Measurements from ENCODE around the gene ARHGAP15. TPM values are rescaled to one million over a fixed set of nuclear protein-coding genes. Genes with fewer than 3 reads are reported as not detected.

The ARHGAP15 gene
- total RNA-seq, 1 donor from 2014 or later = 12.4 TPM

DNA sequence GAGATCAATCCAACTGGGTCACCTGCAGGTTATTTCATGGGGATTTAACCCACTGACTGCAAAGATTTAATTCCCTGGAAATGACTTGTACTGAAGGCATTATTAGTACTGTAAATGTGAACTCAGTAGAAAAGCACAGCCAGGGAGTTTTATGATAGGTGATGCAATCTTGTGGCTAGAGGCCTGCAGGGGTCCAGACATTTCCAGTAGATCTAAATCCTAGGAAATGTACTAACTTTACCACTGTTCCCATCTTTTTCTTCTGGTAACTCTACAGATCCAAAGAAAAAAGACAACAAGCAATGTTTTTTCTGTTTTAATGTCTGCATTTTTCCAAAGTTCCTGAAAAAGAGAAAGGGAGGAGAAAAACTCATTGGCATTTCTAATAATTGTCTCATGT, 500.1 kb downstream of the ARHGAP15 start:
- no peak for DNase-seq (ENCODE audit: low spot score)

DNA sequence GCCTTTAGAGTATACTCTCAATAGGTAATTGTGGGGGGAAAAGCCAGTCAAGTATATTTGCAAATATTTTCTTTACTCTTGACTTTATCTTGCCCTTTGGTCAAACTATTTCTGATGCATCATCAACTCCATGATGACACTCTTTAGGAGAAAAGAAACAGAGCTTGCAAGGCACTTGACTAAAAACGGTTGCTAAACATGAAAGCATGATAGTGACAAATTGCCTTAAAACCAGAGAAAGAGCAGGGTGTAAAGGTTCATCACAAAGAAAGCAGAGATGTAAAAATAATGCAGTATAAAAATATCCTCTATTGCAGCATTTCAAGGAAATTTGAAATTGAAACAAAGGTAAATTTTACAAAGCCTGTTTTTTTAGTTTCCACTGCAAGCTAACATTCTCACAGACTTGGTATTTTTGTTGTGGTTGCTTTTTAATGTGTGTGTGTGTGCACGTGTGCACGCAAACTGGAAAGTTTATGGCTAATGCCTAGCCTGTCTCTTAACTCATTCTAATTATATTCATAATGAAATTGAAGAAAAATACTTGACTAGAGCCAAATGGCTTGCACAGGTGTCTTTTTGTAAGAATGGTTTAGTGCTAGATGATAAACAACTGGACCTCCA, 503.6 kb downstream of the ARHGAP15 start:
- no peak for DNase-seq (ENCODE audit: low spot score)

DNA sequence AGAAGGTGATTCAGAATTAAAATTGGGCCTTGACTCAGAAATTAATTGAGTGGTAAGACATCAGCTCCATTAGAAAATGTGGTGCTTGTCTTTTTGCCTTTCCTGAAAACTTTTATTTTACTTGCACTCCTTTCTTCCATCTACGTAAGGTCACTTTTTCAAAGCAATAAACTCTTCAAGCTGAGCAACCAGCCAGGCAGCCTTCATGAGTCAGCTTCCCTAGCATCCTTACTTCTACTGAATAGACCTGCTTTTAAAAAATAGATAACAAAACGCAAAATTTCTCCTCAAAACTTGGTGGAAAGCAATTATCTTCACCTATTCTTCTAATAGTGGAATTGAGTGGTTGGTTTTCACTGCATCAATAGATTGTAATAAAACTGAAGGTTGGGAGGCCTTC, 504.2 kb downstream of the ARHGAP15 start:
- no peak for DNase-seq (ENCODE audit: low spot score)

DNA sequence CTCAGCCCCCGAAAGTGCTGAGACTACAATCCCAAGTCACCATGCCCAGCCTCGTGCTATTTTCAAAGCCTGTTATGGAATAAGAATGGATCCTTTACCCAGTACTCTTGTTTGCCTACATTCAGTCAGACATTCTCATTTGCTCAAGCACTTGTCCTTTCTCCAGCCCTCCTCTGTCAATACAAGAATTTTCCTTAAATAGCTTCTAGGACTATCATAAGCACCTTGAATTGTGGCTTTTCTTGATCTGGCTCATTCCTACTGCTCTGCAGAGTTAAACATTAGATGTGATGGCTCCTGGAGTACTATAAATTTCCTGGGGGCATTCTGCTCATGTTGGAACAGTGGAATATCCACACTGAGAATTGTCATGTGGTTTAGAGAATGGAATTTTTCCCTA, 506.1 kb downstream of the ARHGAP15 start:
- no peak for DNase-seq (ENCODE audit: low spot score)

DNA sequence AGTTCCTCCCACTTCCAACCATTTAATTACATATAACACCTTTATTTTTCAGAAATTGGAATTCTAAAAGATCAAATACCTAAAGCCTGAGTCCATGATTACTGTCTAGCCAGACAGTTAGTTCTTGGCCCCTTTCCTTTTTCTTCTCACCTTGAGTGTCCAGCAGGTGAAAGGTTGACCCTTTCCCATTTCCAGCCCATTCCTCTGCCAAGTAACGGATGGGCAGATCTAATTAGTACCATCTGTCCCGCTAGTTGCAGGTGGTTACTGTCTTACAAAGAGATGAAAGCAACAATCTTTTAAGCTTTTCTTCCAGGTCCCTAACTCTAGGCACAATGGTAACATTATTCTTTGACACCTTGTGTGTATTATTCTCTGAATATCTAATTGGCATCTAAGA, 506.7 kb downstream of the ARHGAP15 start:
- DNase-seq (ENCODE audit: low spot score) = no peak

DNA sequence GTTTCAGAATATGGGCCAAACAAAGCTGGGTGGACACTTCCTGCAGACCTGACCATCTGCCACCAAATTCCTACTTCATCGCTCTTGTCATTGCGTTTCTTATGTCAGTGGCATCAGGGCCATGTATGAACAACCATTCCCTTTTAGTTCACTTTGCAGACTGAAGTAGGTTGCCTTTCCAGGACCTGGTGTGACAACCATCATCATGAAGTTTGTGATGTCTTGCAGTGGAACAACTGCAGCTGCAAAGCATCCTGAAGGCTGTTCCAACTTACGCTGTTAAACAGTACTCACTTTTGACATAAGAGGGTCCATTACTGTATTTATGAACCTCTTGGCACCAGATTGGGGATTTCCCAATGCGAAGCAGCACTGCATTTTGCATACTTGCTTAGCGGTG, 511.6 kb downstream of the ARHGAP15 start:
- no peak for DNase-seq (ENCODE audit: low spot score)

DNA sequence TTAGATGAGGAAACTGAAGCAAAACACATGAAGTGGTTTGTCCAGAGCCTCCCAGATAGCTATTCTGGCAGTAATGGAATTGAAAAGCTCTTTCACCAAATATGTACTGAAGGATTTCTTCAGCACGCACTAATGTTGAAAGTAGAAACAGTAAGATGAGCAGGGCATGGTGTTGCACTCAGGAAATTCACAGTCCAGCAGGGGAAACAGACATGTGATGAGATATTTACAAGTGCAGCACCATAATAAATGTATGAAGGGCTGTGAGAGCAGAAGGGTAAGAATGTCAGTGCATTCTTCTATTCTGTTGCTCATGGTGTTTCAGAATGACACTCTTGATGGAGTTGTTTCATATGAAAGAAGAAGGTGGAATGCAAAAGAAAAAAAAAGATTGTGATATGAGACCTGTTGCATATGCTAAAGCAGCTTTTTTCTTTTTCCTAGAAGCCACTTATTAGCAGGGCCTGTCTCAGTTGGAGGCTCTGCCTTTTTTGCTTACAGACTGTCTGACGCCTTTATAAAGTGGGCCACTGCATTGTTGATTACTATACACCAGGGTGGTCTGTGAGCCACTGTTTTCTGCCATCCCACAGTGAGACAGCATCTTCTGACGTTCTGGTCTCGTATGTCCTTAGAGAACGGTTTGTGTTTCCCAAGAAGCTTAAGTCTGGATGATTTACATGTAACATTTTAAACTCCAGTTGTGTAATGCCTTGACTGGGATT, 516.9 kb downstream of the ARHGAP15 start:
- DNase-seq (ENCODE audit: low spot score) = no peak

DNA sequence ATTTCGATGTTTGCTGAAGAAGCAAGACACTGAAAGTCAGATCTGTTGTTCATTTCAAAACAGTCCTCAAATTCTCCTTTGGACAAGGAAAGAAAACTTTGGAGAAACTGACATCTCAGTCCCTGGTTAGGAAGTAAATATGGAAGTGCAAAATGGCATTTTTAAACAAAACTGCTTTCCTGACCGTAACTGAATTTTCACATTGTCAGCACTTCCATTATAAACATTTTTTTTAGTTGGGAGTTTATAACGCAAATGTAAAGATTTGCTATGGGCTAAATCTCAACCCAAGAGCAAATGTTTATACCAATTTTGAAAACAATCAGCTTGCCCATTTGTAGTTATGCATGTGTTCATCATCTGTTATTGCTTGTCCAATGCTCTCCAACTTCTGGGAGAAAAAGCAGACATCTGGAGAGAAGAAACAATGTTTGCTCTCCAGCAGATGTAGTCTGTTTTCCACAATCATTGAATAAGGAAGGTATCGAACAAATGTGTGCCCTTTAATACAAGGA, 520.1 kb downstream of the ARHGAP15 start:
- DNase-seq (ENCODE audit: low spot score) = no peak

DNA sequence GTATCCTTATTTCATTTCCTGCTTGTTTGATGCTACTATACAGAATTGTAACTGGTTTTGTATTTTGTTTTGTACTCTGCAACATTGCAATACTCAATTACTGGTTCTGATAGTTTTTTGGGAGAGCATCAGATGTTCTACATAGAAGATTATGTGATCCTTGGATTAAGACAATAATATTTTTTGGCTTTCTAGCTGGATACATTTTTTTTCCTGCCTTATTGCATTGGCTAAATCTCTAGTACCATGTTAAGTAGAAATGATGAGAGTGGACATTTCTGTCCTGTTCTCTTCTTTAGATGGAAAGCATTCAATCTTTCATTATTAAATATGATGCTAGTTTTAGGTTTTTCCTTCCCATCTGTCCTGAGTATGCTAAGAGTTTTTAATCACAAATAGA, 523.5 kb downstream of the ARHGAP15 start:
- DNase-seq (ENCODE audit: low spot score) = no peak

DNA sequence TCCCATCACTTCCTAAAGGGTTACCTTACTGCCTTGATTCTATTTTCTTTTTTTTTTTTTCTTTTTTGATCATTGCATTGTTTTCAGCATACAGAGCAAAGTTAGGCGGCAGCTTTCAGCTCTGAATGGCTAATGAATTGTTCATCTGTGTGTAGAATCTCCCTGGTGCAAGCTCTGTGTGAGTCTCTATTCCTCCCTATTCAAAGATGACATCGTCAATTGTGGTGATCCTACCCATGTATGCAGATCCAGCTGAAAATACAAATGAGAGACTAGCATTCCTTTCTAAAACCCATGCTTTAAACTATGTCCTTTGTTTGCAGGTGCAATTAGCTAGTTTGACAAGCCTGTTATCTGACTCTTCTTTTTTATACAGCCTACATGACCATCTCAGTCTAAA, 539.0 kb downstream of the ARHGAP15 start:
- no peak for DNase-seq (ENCODE audit: low spot score)

DNA sequence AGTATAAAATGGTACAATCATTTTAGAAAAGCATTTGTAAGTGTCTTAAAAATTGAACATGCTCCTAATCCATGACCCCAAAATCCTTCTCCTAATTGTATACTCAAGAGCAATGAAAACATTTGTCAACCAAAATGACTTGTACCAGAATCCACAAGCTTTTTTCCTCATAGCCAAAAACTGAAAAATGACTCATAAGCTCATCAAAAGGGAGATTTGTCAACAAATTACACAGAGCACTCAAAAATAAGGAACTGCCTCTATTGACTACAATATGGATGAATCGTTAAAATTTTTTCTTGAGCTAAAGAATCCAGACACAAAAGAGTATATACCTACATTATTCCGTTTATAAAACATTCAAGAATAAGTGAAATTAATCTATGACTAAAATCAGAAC, 544.8 kb downstream of the ARHGAP15 start:
- no peak for DNase-seq (ENCODE audit: low spot score)

DNA sequence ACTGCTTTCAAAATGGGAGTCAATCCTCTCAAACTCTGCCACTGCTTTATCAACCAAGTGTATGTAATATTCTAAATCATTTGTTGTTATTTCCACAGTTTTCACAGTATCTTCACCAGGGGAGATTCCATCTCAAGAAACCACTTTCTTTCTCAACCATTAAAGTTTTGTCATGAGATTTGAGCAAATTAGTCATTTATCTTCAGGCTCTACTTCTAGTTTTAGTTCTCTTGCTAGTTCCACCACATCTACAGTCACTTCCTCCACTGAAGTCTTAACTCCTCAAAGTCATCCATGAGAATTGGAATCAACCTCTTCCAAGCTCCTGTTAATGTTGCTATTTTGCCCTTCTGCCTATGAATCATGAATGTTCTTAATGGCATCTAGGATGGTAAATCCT, 545.8 kb downstream of the ARHGAP15 start:
- DNase-seq (ENCODE audit: low spot score) = no peak

DNA sequence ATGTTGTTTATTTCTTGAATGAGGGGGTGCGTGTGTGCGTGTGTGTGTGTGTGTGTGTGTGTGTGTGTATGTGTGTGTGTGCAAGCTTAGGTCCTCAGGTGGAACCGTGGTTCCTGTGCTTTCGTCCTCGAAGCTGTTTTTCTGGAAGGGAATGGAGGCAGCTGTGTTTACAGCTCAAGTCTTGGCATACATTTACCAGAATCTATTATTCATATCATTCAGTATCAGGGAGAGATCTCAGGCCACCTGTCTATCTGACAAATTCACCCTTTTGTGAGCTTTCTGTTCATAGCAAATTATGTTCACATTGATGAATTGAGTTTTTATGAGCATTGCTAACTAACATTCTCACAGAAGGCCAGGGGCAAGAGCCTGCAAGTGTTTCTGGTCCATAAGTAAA, 550.4 kb downstream of the ARHGAP15 start:
- DNase-seq (ENCODE audit: low spot score) = no peak

DNA sequence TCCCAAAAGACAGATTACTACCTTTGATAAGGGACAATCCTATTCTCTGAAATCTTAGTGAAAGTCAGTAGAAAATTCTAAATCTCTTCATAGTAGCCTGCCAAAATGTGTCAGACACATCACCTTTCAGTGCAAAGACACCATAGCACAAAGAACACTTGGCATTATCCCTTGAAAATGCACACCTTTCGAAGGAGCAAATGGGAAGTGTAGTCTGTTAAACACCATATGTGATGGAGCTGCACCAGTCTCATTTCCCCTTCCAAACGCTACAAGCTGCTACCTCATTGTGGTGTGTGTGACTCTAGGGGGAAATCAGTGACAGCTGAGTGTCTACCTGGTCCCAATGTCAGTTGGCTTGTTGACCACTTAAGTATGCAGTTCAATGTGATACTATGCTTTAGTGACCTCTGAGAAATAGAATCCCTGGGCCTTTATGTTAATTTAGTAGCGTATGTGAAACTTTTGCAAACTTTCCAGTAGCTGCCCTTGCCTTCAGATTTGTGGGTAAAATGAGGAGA, 551.7 kb downstream of the ARHGAP15 start:
- no peak for DNase-seq (ENCODE audit: low spot score)

DNA sequence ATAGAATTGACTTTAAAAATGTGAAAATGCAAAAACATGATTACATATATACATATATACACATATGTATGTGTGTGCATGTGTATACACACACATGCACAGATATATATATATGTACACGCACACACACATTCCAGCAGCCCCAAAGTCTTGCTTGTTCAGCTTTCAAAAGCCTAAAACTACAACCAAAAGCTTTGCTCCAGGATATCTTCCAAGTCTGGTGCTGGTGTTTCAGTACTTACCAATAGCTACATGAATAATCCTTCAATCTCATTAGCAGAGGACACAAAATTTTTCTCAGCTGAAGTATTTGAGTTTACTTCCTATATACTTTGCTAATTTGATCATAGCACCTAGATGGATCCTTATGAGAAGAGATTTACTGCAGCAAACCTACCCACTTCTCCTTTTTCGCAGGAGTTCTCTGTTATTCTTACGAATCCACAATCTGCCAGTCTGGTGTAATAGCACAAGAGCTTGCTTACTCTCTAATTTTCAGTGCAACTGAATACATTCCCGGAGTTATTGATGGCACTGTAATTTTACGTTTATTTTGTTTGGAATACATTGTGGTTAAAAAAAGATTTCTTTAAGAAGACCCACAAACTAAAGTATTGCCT, 553.3 kb downstream of the ARHGAP15 start:
- DNase-seq (ENCODE audit: low spot score) = no peak

DNA sequence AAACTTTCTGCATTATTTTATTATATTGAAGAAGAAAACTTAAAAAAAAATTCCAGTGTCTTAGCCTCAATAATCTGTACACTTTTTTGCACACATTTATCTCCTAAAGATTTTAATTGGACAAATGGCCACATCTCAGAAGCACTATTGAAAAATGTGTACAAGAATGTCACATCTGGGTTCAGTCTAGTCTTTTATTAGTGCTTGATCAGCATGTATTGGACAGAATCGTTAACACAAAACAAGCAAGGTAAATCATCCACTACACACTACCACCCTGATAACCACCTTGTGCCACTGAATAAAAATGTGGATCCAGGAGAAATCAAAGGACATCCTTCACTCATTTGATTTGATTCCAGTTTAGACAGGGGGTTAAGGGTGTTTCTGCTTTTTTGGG, 554.8 kb downstream of the ARHGAP15 start:
- DNase-seq (ENCODE audit: low spot score) = no peak

DNA sequence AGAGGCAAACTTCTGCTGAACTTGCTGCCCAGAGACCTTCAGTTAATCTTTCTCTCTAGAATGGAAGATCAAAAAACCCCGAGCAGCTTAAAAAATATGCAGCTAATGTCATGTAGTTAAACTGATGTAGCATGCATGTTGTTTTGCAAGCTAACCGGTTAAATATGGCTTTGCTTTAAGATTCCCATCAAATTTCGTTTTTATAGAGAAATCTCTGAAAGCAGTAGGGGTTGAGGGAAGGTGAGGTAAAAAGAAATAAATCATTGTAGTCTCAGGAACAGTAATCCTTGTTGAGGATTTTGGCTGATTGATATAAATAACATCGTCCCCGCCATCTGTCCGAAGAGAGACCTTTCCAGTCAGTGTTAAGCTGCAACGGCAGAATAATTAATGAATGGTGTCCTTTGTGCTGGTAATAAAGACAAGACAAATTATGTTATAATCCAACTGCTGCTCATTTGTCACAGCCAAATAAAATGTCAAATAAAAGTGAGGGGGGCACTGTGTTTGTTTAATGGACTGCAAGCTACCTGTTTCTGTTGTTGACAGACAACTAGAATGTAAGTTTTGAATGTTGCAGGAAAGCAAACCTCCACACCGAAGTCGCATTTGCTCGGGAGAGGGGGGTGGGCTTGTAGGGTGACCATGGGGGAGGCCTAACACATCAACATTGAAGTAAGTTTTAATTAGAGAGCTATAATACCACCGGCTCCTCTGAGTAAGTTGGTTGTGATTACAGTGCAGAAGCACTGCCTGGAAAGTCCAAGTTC, 555.5 kb downstream of the ARHGAP15 start:
- no peak for DNase-seq (ENCODE audit: low spot score)

DNA sequence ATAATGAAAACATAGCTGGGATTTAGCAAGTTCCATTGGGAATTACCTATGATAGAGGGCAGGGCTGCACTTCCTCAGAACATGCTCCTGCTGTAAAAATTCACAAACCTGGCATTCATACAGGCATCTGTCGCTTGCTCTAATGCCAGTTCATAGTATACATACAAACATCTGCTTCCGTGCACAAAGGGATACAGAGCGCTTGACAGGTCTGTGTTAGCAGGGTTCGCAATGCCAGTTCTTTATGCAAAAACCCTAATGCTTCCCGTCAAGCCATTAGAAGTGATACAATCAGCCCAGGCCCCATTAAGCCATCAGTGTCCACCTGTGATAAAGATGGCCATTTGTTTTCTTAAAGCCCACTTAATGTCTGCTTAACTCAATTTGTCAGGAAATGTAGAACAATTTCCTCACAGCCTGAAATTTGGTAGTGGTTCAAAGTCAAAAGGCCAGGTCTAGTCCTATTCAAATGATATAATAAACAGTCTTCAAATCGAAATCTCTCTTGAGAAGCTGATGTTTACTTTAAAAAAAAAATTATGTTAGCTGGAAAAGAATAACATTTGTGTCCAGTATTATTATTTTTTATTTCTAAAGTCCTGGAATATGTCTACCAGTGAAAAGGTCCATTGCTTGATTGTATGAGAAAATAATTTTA, 556.3 kb downstream of the ARHGAP15 start:
- no peak for DNase-seq (ENCODE audit: low spot score)

DNA sequence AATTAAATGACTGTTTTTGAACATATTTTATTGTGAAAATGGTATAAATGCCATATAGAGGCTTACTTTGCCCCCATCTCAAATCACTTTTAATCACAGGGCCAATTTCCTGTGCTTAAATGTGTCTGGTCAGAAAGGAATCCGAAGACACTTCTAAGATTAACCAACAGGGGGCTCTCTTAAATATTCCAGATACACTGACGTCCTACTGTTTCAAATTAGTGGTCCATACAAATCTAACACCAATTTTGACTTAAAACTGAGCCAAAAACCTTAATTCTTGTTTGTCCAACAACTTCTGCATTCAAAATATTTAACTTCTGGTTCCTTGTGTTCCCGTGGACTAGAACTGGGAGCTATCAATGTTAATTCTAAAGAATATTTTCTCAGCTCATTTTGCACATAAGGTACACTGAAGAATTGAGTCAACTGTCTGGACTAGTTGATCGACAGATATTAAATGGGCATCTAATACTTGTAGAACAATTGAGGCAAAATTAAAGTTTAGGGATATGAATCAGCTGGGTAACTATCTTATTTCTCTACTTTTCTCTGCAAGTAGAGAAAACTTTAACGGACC, 557.5 kb downstream of the ARHGAP15 start:
- DNase-seq (ENCODE audit: low spot score) = no peak

DNA sequence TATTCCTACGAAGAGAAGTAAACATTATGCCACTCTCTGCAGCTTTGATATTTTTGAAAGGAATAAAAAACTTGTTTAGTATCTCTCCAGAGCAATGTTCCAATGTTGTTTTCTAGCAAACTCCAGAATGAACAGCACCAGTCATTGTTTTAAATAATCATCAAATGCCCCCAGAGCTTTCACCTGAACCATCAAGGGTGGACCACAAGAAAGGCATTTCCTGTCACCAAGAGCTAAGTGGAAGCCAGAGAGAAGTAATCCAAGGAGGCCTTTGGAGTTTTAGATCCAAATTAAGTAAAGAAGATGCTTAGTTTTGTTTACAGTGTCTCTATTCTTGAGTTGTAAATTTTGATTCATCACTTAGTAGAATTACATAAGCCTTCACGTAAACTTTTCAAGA, 559.0 kb downstream of the ARHGAP15 start:
- no peak for DNase-seq (ENCODE audit: low spot score)

DNA sequence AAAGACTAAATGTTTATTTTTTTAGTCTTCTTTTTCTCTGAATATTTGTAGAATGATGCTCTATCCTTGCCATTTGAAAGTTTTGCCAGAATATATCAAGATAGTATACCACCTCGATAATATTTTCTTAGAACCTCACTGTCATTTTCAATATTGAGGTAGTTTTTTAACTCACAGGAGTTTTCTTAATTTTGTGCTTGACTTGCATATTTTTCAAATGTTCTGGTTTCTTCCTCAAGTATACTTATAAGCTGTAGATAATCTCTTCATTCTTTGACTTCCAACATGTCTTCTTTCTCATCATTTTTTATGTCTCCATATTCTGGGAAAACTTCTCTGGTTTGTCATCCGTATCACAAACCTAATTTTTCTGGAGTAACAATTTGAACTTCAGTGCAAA, 559.6 kb downstream of the ARHGAP15 start:
- no peak for DNase-seq (ENCODE audit: low spot score)

Measured in ureter (tissue), 1 donor.